TTC549 (cell line): ENCODE data around the gene ZNF24.

ENCODE experiments used
- FAIRE-seq: peaks from 2 replicates; lab custom pipeline; 2012; peaks lifted over from hg19 to GRCh38; lab: Jason Lieb, UNC

The ZNF24 gene

GRCh38 chr18:35343936-35344735 is at the start of gene ZNF24:
ZNF24 (minus strand) TSS chr18:35344420; CDS start chr18:35340650, 3,770 bp downstream.
- peak; percentile 13 for FAIRE-seq

DNA sequence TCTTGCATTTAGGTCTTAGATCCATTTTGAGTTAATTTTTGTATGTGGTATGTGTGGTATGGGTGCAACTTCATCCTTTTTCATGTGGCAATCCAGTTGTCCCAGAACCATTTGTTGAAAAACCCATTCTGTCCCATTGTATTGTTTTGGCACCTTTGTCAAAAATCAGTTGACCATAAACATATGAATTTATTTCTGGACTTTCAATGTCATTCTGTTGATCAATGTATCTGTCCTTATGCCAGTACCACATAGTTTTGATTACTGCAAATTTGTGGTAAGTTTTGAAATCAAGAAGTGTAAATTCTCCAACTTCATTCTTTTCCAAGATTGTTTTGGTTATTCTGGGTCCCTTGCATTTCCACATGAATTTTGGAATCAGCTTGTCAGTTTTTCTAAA is 49.5 kb upstream of the ZNF24 start:
- no peak for FAIRE-seq

DNA sequence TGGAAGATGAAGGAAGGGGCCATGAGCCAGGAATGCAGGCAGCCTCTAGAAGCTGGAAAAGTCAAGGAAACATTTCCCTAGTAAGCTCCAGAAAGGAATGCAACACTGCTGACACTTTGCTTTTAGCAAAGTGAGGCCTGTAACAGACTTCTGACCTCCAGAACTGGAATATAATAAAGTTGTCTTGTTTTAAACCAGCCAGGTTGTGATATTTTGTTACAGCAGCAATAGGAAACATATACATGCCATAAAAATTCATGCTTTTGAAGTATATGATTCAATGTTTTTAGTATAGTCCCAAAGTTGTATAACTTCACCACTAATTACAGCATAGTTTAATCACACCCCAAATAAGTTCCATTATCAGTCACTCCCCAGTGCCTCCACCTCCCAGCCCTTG is 48.2 kb upstream of the ZNF24 start:
- no peak for FAIRE-seq

DNA sequence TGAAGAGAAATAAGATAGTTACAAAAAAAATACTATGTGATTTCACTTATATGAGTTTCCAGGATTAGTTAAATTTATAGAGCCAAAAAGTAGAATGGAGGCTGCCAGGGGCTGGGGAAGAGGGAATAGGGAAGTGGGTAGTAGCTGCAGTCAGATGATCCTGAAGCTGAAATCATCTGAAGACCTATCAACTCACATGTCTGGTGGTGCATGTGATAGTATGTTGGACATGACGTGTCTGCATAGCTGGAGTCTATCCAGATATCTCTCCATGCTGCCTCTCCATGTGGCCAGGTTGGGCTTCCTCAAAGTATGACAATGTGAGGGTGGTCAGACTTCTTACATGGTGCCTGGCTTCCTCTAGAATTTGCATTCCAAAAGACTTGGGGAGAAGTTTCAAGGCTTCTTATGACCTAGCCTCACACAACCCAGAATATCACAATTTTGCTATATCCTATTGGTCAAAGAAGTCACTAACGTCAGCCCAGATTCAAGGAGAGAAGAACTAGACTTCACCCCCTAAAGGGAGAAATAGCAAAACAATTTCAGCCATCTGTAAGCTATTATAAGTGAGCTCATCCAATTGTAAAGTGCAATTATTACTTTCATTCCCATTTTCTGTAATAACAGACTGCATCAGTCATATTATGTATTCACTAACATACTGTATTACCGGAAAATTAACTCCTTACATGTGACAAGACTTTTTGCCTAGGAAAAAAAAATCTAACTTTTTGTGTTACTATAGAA is 46.9 kb upstream of the ZNF24 start:
- FAIRE-seq, result no peak

DNA sequence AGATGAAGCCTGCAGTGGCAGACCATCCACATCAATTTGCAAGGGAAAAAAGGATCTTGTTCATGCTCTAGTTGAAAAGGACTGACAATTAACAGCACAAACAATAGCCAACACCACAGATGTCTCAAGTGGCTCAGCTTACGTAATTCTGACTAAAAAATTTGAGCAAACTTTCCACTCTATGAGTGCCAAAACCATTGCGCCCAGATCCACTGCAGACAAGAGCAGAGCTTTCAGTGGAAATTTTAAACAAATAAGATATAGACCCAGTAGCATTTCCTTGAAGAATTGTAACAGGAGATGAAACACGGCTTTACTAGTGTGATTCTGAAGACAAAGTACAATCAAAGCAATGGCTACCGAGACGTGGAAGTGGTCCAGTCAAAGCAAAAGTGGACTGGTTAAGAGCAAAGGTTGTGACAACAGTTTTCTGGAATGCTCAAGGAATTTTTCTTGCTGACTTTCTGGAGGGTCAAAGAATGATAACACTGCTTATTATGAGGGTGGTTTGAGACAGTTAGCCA is 44.9 kb upstream of the ZNF24 start:
- no peak for FAIRE-seq

DNA sequence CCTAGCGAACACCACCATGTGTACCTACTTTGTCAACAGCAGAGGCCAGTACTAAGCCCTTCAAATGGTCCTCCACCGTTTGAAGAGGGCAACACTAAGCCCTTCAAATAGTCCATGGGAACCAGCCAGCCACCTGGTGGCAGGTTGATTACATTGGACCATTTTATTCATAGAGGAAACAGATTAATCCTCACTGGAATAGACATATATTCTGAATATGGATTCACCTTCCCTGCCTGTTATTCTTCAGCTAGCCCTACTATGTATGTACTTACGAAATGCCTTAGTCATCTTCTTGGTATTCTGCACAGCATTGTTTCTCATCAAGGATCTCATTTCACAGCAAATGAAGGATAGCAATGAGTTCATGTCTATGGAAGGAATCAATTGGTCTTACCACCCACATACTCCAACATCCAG is 42.9 kb upstream of the ZNF24 start:
- FAIRE-seq, result no peak

- FAIRE-seq, result no peak
Measured at GRCh38 chr18:35386600-35387100, 42.4 kb upstream of the ZNF24 start.

GRCh38 chr18:35383136-35383535 is 38.9 kb upstream of the ZNF24 start:
- FAIRE-seq, result no peak

DNA sequence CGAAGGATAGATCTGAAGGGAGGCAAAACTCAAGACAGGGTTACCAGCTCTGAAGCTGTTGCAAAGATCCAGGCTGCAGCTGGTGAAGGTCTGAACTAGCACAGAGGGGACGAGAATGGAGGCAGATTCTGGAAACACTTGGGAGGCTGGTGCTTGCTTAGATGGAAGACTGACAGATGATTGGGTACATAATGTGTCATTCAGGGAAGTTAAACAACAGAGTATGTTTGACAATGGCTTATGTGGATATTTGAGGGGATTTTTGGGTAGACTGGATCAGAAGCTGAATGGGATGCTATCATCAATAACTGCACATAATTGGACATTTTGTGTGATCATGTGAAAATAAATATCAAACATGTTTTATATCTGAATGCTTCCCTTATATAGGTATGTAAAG is 35.2 kb upstream of the ZNF24 start:
- no peak for FAIRE-seq

DNA sequence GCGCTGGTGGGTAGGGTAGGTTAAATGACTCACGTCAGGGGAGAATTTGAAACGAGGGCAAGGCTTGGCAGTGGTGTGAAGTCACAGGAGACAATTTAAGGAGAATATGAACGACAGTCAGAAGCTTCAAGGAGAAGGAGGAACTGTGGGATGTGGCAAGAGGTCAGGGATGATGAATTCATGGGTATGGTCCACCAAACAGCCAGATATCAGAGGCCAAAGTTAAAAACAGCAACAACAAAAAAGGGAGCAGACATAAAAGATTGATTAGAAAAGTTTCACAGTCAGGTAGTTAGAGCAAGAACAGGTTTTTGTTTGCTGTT is 34.3 kb upstream of the ZNF24 start:
- no peak for FAIRE-seq

DNA sequence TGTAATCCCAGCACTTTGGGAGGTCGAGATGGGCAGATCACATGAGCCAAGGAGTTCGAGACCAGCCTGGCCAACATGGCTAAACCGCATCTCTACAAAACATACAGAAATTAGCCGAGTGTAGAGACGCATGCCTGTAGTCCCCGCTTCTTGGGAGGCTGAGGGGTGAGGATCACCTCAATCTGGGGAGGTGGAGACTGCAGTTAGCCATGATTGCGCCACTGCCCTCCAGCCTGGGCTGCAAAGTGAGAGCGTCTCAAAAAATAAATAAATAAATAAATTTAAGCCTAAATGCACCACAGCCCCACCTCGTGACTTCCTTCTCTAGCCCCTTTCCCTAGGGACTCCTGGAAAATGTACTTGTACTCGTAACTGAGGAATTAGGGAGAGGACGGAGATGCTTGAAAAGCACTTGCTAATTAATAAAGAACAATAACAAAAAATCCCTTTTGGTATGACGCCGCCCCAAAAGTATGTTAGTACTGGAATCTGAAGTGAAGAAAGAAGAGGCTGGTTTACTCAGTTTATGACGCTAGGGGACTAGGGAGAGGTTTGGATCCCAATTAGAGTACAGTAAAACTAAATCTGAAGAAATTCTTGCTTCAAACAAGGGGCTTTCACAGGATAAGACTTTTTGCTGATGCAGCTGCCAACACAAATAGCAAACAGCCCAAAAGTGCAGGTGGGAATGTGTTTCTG is 33.8 kb upstream of the ZNF24 start:
- FAIRE-seq, result no peak

DNA sequence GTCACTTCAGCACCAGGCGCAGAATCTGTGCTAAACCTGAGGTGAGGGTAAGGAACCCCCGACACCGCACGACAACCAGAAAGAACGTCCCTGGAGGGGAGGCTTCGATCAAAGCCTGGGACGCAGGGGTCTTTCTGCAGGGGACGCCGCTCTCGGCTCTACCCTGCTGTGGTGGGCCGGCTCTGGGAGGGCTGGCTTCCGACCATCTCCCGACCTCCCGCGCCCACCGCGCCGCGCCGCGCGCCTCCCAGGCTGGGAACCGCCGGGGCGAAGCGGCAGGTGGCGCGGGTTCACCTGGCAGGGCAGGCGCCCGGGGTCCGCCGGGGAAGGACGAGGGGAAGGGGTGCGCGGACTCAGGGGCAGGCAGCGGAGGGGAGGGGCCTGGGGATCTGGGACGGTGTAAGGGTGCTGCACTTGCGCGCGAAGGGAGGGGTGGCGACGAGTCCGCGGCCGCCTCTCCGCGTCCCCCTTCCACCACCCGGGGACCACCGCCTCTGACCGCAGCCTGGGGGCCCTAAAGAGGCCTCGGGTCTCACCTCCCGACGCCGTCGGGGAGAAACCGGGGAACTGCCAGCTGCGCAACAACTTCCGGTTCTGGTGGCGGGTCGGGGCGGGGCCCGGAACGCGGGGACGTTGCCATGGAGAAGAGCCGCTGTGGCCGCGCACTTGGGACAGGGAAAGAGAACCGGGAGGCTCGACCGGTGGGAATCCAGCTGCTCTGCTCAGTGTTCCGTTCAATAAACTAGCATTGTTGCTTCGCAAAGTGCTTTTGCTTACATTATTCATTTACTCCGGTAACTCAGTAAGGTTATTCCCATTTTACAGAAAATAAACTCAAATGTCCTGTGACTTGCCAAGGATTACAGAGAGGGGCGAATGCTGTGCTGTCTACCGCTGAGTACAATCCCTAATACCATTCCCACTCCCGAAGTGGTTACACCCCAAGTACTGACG is 32.8 kb upstream of the ZNF24 start, which contains the start of gene ZNF396:
Gene ZNF396, minus strand, starts transcription at position 596 of the 954 bp plus-strand sequence. CDS start 3,045 bp downstream, outside the sequence.
- no peak for FAIRE-seq

GRCh38 chr18:35376393-35376741 is 32.1 kb upstream of the ZNF24 start:
- FAIRE-seq, result no peak

GRCh38 chr18:35374708-35375107 is 30.5 kb upstream of the ZNF24 start:
- no peak for FAIRE-seq

- FAIRE-seq, result no peak
Measured at GRCh38 chr18:35371412-35372195, 27.4 kb upstream of the ZNF24 start.

DNA sequence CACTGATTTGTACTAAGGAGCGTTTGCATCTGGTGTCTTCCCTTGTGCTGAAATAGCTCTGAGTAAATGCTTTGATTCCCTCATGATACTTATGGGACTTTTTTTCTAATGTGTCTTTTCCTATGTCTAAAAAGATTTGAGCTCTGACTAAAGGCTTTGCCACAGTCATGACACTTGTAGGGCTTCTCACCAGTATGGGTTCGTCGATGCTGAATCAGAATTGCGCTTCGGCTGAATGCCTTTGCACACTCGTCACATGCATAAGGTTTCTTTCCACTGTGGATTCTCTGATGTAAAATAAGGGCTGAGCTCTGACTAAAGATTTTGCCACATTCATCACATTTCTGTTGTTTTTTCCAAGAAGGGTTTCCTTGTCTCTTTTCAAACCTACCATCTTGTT is 24.9 kb upstream of the ZNF24 start:
- FAIRE-seq, result no peak

- no peak for FAIRE-seq
Measured at GRCh38 chr18:35368595-35368994, 24.4 kb upstream of the ZNF24 start.

DNA sequence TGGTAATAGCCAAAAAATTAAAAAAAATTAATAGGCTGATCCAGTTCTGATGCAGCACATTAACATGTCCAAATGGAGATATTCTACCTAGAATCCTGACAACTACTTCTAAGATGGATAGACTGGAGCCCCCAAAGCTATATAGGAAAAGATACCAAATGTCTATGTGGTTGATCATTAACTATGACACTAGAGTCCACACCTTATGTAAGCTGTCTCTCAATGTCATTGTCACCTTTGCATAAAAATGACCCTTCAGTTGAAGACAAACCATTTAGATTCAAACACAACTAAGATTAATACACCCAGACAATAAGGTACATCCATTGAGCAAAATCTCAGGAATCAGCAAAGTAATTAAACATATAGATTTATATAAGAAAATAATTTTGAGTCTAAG is 18.3 kb upstream of the ZNF24 start:
- no peak for FAIRE-seq

DNA sequence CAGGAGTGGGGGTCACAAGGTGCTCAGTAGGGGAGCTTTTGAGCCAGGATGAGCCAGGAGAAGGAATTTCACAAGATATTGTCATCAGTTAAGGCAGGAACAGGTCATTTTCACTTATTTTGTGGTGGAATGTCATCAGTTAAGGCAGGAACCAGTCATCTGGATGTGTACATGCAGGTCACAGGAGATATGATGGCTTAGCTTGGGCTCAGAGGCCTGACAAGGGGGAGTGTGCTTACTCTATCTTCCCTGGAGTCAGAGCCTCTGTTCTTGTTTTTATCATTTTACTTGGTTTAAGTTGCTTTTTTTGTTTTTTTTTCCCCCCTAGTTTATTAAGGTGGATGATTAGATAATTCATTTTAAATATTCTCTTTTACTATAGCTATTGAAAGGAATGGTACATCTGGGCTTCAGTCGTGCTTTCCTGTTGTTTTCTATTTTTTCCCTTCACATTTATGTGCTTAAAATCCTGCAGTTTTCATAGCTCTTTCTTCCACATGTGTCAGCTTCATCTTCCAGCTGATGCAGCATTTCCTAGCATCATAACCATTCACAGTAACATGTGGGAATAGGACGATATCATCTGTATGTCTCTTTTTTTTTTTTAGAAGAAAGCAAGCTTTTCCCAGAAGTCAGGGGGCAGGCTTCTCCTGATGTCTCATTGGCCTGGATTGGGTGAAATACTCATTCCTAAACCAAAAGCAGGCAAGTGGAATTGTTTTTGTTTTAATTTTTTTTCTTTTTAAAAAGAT is 17.5 kb upstream of the ZNF24 start:
- FAIRE-seq, result no peak

DNA sequence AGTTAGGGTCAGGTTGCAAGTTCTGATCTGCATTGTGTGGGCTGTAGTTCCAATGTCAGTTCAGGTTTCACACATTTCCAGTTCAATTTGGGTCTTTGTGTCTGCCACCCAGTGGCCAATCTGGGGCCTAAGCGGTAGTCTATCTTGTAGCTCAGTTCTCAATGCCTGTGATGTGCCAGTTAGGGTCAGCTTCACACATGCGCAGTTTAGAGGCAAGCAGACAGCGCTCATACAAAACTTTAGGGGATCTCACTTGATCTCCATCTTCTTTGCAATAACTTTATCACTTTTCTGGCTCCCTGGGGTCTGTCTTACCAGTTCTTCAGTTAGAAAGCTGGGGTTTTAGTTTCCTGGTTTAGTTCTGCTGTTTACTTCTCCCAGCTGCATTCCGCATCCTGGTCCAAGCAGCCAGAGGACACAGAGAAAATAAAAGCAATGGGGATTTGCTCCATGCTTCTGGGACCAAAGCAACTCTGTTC is 11.0 kb upstream of the ZNF24 start:
- FAIRE-seq, result peak; percentile 5
